PC-3 (cell line): ENCODE measurements around the gene BBOF1. TPM values are rescaled to one million over a fixed set of nuclear protein-coding genes. Genes with fewer than 3 reads are reported as not detected.
A peak's percentile ranks its signal among the peaks of the same experiment; 100 is the strongest.

Source experiments
- ATAC-seq: fragments of 200-7000 bp; cut with Tn5 transposase; 2 replicates; pipeline ENCODE4 v1.9.1; 2020; ENCODE audit warnings: mild to moderate bottlenecking, moderate library complexity
- BruUV-seq: library from RNA; stranded (reverse); fragments of 400-500 nt; replicated peaks from 2 replicates; lab custom pipeline; 2021; lab: Mats Ljungman, UMichigan
- CTCF ChIA-PET: fragments of 300-600 bp; sonication (Branson Sonifier 250); formaldehyde crosslinking; loops from one replicate; lab custom pipeline; 2022; ENCODE audit warnings: antibody characterized with exemption; lab: Charles Lee
- POLR2A ChIA-PET: fragments of 300-600 bp; sonication (Branson Sonifier 250); formaldehyde crosslinking; loops from one replicate; lab custom pipeline; 2022; ENCODE audit warnings: antibody characterized with exemption; ENCODE audit not compliant: unreplicated experiment; lab: Charles Lee
- DNase-seq: peaks from one replicate; pipeline ENCODE4 v3.0.0-alpha.2; 2015
- H2AFZ ChIP-seq: fragments of 300-600 bp; sonication (generic); 2 replicates; pipeline ENCODE4 v1.6.0; 2016; ENCODE audit warnings: antibody characterized with exemption, low read length
- H3F3A ChIP-seq: fragments of 300-600 bp; sonication (generic); one replicate; pipeline ENCODE4 v1.6.0; 2017; ENCODE audit warnings: antibody characterized with exemption, low read length, control low read depth, mild to moderate bottlenecking; ENCODE audit not compliant: unreplicated experiment
- H3K27ac ChIP-seq: fragments of 300-600 bp; sonication (generic); 2 replicates; pipeline ENCODE4 v1.5.1; 2016; ENCODE audit warnings: mild to moderate bottlenecking, low read length
- H3K27me3 ChIP-seq: fragments of 300-600 bp; sonication (generic); 2 replicates; pipeline ENCODE4 v1.6.1; 2016; ENCODE audit warnings: low read length, mixed read lengths
- H3K36me3 ChIP-seq: fragments of 300-600 bp; sonication (generic); 2 replicates; pipeline ENCODE4 v1.6.1; 2016; ENCODE audit warnings: low read depth, mixed run types, low read length, mixed read lengths
- H3K4me1 ChIP-seq: fragments of 300-600 bp; sonication (generic); 2 replicates; pipeline ENCODE4 v1.5.1; 2016; ENCODE audit warnings: low read length; ENCODE audit not compliant: insufficient read depth
- H3K4me2 ChIP-seq: fragments of 300-600 bp; sonication (generic); 2 replicates; pipeline ENCODE4 v1.6.0; 2016; ENCODE audit warnings: low read length
- H3K4me3 ChIP-seq: fragments of 300-600 bp; sonication (generic); 2 replicates; pipeline ENCODE4 v1.5.1; 2016; ENCODE audit warnings: mild to moderate bottlenecking, low read length, mixed read lengths
- H3K79me2 ChIP-seq: fragments of 300-600 bp; sonication (generic); 2 replicates; pipeline ENCODE4 v1.6.1; 2017; ENCODE audit warnings: low read length, mixed read lengths
- H3K9ac ChIP-seq: fragments of 300-600 bp; sonication (generic); 2 replicates; pipeline ENCODE4 v1.6.0; 2016; ENCODE audit warnings: mild to moderate bottlenecking, low read length
- H3K9me2 ChIP-seq: fragments of 300-600 bp; sonication (generic); replicated peaks from 2 replicates; pipeline ENCODE4 v1.6.1; 2016; ENCODE audit warnings: mixed run types, low read length, mixed read lengths
- H3K9me3 ChIP-seq: fragments of 300-600 bp; sonication (generic); 2 replicates; pipeline ENCODE4 v1.6.1; 2016; ENCODE audit warnings: low read length, mixed read lengths
- H4K20me1 ChIP-seq: fragments of 300-600 bp; sonication (generic); 2 replicates; pipeline ENCODE4 v1.6.1; 2016; ENCODE audit warnings: low read length, mixed read lengths
- EZH2 ChIP-seq: fragments of 300-600 bp; sonication (generic); IDR thresholded peaks from one replicate; pipeline ENCODE4 v1.6.1; 2017; ENCODE audit warnings: antibody characterized with exemption, mild to moderate bottlenecking, low read length; ENCODE audit not compliant: unreplicated experiment
- EZH2phosphoT487 ChIP-seq: fragments of 300-600 bp; sonication (generic); IDR thresholded peaks from 2 replicates; pipeline ENCODE4 v1.6.1; 2018; ENCODE audit warnings: mild to moderate bottlenecking, antibody characterized with exemption, low read length, borderline replicate concordance
- intact Hi-C: fragments of 100-400 bp; cut with micrococcal nuclease; formaldehyde crosslinking; loops from 2 replicates; pipeline ENCODE4 v1.9.0; 2023
- total RNA-seq: library from RNA; depleted of rRNA; stranded (reverse); fragments of >200 nt; gene quantifications from 2 replicates; pipeline ENCODE4 v1.2.3, GENCODE V29; 2014
- TF ChIP-seq, protein P1 (sequence below): fragments of 300-600 bp; sonication (generic); conservative IDR thresholded peaks from 2 replicates; pipeline ENCODE4 v1.5.1; 2017; ENCODE audit warnings: antibody characterized with exemption, low read depth, mild to moderate bottlenecking, low read length

The BBOF1 gene
- total RNA-seq, 1 experiment from 2014 or later = 1.5 TPM

- BruUV-seq = TSS peak; percentile 74
- intact Hi-C loops = no loop called here
- no peaks in the 10 kb centered on the region for H4K20me1 ChIP-seq
- H3K4me1 ChIP-seq = peaks cover 20% of the 10 kb centered on the region
- no peak for TF ChIP-seq EZH2phosphoT487
- TF ChIP-seq, protein P1, sequence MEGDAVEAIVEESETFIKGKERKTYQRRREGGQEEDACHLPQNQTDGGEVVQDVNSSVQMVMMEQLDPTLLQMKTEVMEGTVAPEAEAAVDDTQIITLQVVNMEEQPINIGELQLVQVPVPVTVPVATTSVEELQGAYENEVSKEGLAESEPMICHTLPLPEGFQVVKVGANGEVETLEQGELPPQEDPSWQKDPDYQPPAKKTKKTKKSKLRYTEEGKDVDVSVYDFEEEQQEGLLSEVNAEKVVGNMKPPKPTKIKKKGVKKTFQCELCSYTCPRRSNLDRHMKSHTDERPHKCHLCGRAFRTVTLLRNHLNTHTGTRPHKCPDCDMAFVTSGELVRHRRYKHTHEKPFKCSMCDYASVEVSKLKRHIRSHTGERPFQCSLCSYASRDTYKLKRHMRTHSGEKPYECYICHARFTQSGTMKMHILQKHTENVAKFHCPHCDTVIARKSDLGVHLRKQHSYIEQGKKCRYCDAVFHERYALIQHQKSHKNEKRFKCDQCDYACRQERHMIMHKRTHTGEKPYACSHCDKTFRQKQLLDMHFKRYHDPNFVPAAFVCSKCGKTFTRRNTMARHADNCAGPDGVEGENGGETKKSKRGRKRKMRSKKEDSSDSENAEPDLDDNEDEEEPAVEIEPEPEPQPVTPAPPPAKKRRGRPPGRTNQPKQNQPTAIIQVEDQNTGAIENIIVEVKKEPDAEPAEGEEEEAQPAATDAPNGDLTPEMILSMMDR = no peak
- TF ChIP-seq EZH2 = no peak
- no peaks in the 10 kb centered on the region for H3K27me3 ChIP-seq
- peak overlapping the region; percentile 88 for H3K4me3 ChIP-seq
- POLR2A ChIA-PET = no interaction called here
- H3F3A ChIP-seq = no peaks in the 10 kb centered on the region
- H3K36me3 ChIP-seq = no peaks in the 10 kb centered on the region
- peak overlapping the region; percentile 75 for H3K9ac ChIP-seq
- H3K9me2 ChIP-seq = no peaks in the 10 kb centered on the region
- H3K79me2 ChIP-seq = peaks cover 25% of the 10 kb centered on the region
- CTCF ChIA-PET = no interaction called here
- DNase-seq (peak; percentile 21), ATAC-seq (peak; percentile 14)
- no peaks in the 10 kb centered on the region for H3K9me3 ChIP-seq
- peak overlapping the region; percentile 75 for H2AFZ ChIP-seq
- H3K27ac ChIP-seq = peak overlapping the region; percentile 21; the same call in 1 of the 2 replicates
- peak overlapping the region; percentile 92 for H3K4me2 ChIP-seq
These were observed 66.0 kb downstream of the BBOF1 start for GRCh38 chr14:74085047-74085637.

DNA sequence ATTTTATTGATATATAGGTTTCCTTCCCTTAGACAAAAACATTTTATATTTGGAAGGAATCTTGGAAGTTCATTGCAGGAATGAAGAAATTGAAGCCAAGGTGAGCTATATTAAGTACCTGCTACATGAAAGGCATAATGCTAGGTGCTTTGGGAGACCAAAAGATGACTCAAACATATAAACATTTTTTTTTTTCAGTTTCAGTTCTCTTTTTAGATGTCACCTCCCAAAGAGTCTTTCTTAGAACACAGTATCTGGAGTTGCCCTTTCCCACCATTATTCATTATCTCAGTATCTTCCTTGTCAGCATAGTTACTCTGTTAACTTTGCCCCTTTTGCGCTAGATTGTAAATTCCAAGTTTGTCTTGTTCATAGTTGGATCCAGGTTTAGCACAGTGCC lies 66.7 kb downstream of the BBOF1 start:
- Histone ChIP-seq H3K9me2 (no peaks in the 10 kb centered on the region), H2AFZ (peak overlapping the region; percentile 75; the same call in 1 of the 2 replicates), H3F3A (no peaks in the 10 kb centered on the region), H3K9me3 (no peaks in the 10 kb centered on the region), H4K20me1 (no peaks in the 10 kb centered on the region), H3K4me1 (peaks cover 20% of the 10 kb centered on the region), H3K27me3 (no peaks in the 10 kb centered on the region), H3K9ac (peak overlapping the region; percentile 75; the same call in 1 of the 2 replicates), H3K27ac (no peak overlapping the region), H3K79me2 (peaks cover 25% of the 10 kb centered on the region), H3K36me3 (no peaks in the 10 kb centered on the region), H3K4me3 (peak overlapping the region; percentile 88), H3K4me2 (peak overlapping the region; percentile 92)
- TF ChIP-seq, protein P1 = no peak
- TF ChIP-seq EZH2 (no peak), EZH2phosphoT487 (no peak)
- intact Hi-C loops = no loop called here
- no TSS peak for BruUV-seq
- ATAC-seq = no peak
- POLR2A ChIA-PET = no interaction called here
- CTCF ChIA-PET = no interaction called here
- DNase-seq = no peak

- Histone ChIP-seq H3K27me3 (no peaks in the 10 kb centered on the region), H3K4me2 (no peak overlapping the region), H3K4me3 (no peak overlapping the region), H3K36me3 (no peaks in the 10 kb centered on the region), H3K79me2 (peaks cover 25% of the 10 kb centered on the region), H3K27ac (no peak overlapping the region), H2AFZ (no peak overlapping the region), H3F3A (no peaks in the 10 kb centered on the region), H3K9ac (no peak overlapping the region), H3K9me3 (no peaks in the 10 kb centered on the region), H3K9me2 (no peaks in the 10 kb centered on the region), H3K4me1 (peaks cover 10% of the 10 kb centered on the region), H4K20me1 (no peaks in the 10 kb centered on the region)
- DNase-seq (no peak), ATAC-seq (no peak)
- TF ChIP-seq, protein P1 = no peak
- ChIA-PET CTCF (no interaction called here), POLR2A (no interaction called here)
- intact Hi-C loops = no loop called here
- no TSS peak for BruUV-seq
These were observed 70.3 kb downstream of the BBOF1 start for GRCh38 chr14:74089251-74090020.
